Measurements from ENCODE around the gene RASL11A.
"Not testable (repeated sequence)": the region's sequence is repeated elsewhere in the genome, so short reads cannot be mapped to it uniquely, and the experiment has no call there.

Gene RASL11A, protein sequence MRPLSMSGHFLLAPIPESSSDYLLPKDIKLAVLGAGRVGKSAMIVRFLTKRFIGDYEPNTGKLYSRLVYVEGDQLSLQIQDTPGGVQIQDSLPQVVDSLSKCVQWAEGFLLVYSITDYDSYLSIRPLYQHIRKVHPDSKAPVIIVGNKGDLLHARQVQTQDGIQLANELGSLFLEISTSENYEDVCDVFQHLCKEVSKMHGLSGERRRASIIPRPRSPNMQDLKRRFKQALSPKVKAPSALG

DNA sequence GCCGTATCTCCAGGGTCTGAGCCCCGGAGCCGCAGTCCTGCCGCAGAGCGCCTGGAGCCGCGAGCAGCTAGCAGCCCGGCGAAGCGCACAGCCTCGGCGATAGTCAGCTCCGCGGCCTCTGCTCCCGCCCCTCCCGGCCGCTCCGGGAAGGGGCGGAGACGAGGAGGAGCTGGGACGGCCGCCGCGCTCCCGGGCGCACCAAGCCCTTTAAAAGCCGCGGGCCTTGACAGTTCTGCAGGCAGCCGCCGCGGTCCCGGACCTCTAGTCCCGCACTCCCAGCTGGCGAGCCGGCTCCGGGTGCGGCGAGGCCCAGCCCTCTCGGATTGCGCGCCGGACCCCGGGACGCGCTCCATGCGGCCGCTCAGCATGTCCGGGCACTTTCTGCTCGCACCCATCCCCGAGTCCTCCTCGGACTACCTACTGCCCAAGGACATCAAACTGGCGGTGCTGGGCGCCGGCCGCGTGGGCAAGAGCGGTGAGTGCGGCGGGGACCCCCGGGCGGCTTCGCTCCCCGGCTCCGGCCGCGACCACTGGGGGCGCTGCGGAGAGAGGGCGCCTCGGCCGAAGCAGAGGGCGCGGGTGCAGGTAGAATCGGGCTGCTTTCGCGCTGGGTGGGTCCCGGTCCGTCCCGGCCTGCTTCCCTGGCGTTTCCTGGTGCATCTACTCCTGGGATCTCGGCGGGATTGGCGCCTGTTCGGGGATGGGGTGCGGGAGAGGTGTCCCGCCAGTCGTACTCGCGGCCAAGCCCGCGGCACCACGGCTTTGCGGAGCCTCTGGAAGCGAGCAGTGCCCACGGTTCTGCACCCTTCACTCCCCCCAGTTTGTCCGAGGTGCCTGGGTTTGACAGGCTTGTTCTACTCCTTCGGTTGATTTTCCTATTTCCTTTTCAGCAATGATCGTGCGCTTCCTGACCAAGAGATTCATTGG, at the start of gene RASL11A:
Gene RASL11A, plus strand, starts transcription at position 237 of the 927 bp plus-strand sequence. Its CDS starts 115 bp downstream, at position 352.
- FAIRE-seq, result no peak
- peak; percentile 62 for DNase-seq (ENCODE audit: low spot score)

DNA sequence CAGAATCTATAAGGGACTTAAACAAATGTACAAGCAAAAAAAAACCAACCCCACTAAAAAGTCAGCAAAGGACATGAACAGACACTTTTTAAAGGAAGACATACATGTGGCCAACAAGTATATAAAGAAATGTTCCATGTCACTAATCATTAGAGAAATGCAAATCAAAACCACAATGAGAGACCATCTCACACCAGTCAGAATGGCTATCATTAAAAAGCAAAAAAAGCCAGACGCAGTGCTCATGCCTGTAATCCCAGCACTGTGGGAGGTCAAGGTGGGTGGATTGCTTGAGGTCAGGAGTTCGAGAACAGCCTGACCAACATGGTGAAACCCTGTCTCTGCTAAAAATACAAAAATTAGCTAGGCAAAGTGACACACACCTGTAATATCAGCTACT, 48.5 kb upstream of the RASL11A start:
- not testable (repeated sequence) for FAIRE-seq; DNase-seq (ENCODE audit: low spot score)

DNA sequence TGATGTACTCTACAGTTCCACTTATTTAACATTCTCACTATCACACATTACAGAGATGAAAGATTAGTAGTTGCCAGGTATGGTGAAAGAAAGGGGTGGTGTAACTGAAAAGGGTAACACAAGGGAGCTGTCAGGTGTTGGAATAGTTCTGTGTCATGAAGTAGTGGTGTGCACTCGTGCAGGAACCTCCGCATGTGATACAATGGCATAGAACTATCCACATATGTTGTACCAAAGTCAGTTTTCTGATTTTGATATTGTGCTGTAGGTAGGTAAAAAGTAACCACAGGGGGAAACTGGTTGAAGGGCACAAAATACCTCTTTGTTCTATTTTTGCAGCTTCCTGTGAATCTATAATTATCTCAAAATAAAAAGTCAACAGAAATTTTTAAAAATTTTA, 43.6 kb upstream of the RASL11A start:
- FAIRE-seq (no peak), DNase-seq (ENCODE audit: low spot score) (no peak)

DNA sequence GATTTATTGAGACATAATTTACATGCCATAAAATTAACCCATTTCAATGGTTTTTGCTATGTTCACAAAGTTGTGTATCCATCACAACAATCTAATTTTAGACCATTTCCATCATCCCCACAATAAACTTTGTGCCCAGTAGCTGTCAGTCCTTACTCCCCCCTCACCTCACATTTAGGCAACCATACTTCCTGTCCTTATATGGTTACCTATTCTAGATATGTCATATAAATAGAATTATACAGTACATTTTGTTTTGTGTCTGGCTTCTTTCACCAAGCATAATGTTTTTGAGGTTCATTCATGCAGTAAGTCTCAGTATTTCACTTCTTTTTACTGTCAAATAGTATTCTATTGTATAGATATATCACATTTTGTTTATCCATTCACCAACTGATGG, 42.5 kb upstream of the RASL11A start:
- DNase-seq (ENCODE audit: low spot score), result no peak
- FAIRE-seq, result no peak

DNA sequence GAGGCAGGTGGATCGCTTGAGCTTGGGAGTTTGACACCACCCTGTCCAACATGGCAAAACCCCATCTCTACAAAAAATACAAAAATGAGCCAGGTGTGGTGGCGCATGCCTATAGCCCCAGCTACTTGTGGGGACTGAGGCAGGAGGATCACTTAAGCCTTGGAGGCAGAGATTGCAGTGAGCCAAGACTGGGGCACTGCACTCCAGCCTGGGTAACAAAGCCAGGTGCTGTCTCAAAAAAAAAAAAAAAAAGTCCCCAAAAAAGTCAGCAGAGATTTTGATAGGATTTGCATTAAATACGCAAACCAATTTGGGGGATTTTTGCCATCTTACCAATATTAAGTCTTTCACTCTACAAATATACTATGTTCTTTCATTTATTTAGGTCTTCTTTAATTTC, 41.0 kb upstream of the RASL11A start:
- FAIRE-seq (no peak), DNase-seq (ENCODE audit: low spot score) (no peak)

DNA sequence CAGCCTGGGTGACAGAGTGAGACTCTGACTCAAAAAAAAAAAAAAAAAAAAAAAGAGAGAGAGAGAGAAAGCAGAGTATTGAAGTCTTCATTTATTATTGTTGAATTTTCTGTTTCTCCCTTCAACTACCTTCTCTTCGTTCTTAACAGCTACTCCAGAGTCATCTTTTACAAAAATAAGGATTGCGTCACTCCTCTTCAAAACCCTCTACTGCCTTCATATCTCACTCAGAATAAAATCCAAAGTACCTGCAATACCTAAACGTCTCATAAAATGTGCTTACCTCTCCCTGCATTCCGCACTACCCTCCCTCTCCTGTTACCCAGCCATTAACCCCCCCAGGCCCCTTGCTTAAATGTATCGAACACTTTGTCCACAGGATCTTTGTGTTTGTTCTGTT, 36.7 kb upstream of the RASL11A start:
- no peak for FAIRE-seq
- no peak for DNase-seq (ENCODE audit: low spot score)

DNA sequence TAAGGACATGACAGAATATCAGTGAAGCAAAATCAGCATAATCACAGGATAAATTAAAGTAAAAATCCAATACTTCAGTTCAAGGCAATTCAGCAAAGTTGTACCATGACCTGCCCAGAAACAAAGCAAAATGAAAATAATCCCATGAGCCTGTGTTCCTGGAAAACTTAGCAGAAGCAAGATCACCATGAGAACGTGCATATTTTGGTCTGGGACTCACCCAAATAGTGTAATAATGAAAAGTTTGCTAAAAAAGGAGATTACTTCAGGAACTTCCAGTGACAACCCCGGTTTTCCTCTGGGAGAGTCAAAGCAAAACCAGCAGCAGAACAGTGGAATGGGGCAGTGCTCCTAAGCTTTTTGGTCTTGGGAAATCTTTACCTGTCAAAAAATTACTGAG, 34.2 kb upstream of the RASL11A start:
- FAIRE-seq (no peak), DNase-seq (ENCODE audit: low spot score) (no peak)

DNA sequence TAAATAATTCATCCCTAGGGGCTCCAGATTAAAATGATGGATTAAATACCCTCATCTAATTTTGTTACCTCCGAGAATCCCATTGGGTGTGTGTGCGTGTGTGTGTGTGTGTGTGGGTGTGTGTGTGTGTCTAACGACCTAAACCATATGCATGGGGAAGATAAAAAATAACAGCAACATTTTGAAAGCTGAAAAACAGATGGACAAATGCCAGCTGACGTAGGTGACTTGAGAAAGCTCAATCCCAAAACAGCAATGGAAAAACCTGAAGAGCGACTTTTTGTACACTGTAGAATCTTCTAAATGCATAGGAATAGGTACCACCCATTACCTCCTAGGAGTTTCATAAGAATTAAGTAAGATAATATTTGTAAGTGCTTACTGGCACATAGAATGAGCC, 27.9 kb upstream of the RASL11A start:
- DNase-seq (ENCODE audit: low spot score) (no peak), FAIRE-seq (no peak)

DNA sequence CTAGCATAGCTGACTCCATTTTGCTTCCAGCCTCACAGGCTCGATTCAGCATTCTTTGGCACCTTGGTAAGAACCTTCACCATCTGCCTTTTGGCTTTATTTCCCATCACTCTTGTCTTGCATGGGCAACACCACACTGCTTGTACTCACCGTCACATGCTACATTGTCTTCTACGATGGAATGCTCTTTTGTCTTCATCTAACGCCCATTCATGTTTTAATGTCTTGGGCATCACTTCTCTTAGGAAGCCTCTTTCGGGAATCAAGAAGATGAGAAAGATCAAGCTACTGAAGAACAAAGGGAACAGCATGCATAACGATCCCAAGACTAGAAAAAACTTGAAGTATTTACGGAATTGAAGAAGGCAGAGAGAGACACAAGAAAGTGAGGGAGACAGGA, 25.0 kb upstream of the RASL11A start:
- FAIRE-seq, result no peak

DNA sequence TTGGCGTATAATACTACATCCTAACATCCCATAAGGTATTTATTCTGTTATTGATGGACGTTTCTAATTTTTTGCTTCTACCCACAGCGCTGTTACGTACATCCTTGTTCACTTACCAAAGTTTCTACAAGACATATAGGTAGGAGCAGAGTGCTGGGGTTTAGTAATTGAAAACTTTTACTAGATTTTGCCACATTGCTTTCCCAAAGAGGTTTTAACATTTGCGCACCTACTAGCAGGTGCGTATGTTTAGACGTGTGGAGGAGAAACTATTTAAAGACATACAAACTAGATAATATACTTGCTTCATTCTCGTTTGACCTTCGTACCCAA, 19.8 kb upstream of the RASL11A start:
- no peak for DNase-seq (ENCODE audit: low spot score)
- no peak for FAIRE-seq

More for the DNA sequence above, 25.0 kb upstream of the RASL11A start:
- no peak for DNase-seq (ENCODE audit: low spot score)

DNA sequence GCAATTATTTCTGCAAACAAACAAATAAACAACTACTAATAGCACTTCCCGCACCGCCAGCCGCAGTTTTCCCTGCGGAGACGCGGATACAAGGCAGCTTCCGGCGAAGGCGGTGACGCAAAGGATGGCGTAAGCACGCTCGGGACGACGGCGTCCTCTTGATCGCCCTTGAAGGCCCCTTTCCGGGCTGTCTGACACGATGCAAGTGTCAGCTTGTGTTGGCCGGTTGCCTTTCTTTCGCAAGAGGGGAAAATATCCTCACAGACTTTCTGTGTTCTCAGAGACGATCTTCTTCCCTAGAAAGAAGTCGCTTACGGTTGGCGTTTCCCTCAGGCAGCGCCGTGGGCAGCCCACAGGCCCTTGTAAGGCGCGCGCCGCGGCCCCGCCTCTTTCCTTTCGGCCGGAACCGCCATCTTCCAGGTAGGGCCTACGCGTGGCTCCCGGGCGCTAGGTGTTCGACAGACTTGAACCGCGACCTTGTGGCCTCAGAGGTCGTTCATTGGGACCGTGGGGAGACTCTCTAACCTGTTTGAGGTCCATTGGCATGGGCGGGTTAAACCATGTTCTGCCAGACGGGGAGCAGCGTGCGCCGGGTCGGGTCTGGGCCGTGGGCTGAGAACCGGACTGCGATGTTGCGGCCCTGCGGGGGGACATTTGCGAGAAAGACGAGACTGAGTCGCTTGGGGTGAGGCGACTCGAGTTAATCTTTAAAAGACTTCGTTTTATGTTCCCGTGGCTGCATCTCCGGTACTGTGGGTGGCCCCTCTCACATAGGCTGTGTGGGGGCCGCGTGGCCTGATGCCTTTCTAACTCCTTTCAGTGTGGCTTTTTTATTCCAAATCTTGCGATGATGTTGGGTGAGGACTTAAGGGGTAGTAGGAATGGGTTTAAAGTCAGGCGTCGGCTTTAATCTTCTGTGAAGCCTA, 19.2 kb upstream of the RASL11A start, which contains the start of gene RPL21:
Gene RPL21, plus strand, starts transcription at position 393 of the 926 bp plus-strand sequence. CDS start 2,219 bp downstream, outside the sequence.
- DNase-seq (ENCODE audit: low spot score) (peak; percentile 78), FAIRE-seq (peak; percentile 52)

DNA sequence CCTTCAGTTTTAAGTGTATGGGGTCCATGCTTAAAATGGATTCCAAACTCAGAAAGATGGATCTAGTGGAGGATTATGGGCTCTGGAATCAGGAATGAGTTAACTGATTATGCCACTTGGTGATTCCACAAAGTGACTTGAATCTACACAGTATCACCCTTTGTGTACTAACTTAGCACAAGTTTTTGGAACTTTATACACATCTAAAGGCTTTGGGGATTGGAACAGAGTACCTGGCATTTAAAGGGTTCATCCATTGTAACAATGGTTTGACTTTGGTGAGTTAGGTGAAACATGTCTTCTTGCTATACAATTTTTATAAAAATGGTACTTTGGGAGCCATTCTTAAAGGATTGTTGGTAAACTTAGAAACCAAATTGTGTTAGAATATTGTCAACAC, 18.2 kb upstream of the RASL11A start:
- no peak for DNase-seq (ENCODE audit: low spot score)
- no peak for FAIRE-seq

DNA sequence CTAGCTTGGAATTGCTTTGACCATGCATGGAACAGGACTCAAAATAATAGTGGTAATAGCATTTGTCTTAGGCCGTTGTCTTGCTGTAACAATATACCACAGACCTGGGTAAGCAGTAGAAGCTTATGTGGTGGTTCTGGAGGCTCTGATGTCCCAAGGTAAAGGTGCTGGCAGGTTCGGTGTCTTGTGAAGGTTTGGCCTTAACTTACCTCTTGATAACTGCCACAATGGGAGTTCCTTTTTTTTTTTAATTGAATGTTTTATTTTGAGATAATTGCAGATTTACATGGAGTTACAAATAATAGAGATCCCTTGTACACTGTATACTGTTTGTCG, 13.4 kb upstream of the RASL11A start:
- DNase-seq (ENCODE audit: low spot score) (no peak), FAIRE-seq (no peak)

DNA sequence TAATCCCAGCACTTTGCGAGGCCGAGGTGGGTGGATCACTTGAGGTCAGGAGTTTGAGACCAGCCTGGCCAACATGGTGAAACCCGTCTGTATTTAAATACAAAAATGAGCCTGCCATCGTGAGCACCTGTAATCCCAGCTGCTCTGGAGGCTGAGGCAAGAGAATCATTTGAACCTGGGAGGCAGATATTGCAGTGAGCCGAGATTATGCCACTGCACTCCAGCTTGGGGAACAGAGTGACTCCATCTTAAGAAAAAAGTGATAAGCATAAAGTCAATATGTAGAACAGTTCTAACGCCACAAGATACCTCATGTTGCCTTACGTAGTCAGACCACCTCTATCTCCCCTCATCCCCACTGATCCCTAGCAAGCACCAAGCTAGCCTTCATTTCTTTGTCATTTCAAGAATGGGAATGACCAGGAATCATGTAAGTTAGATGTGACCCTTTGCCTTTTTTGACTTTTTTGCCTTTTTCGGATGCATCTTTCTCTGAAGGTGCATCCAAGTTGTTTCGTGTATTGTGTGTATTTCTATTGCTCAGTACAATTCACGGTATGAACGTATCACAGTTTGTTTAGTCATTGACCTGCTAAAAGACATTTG, 12.9 kb upstream of the RASL11A start:
- no peak for FAIRE-seq

DNA sequence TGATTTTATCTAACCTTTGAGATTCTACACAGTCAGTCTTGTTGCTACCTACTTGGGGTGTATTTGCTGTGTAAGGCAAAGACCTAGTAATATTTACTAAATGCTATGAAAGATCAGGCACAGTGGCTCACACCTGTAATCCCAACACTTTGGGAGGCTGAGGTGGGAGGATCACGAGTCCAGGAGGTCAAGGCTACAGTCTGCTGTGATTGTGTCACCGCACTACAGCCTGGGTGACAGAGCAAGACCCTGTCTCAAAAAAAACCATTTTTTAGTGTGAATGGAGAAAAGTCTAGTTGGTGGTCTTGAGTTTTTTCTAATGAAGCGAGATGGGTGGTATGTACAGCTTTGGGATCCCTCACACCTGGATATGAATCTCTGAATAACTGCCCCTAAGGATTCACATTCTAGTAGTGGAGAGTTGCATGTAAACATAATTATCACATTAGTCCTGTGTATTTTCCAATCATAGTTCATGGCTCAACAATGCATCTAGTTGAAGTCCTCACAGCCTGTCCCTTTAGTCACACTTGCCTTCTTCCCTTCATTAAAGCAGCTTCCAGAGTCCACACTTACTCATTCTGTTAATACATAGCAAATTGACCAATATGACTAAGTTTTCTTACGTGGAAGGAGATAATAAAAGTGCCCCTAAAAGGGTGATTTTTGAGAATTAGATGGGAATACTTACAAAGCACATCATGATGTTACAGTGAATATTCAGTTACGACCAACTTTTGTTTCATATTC, 11.8 kb upstream of the RASL11A start:
- DNase-seq (ENCODE audit: low spot score) (no peak), FAIRE-seq (no peak)

More for the DNA sequence above, 12.9 kb upstream of the RASL11A start:
- DNase-seq (ENCODE audit: low spot score), result no peak

DNA sequence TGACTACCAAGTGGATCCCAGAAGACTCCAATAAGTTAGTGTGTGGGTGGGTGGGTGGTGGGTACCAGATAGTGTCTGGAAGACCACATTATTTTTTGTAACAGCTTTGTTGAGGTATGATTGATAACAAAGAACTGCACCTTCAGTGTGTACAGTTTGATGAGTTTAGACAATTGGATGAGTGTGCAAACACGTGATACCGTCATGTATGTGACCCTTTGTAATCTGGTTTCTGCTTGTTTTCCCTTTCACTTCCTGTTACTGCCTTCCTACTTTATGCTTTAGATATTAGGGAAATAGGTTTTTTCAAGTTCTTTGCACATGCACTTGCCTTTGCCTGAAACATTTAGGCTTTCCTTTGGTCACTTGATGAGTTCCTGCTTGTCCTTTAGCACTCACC, 10.8 kb upstream of the RASL11A start:
- DNase-seq (ENCODE audit: low spot score), result no peak
- FAIRE-seq, result no peak

DNA sequence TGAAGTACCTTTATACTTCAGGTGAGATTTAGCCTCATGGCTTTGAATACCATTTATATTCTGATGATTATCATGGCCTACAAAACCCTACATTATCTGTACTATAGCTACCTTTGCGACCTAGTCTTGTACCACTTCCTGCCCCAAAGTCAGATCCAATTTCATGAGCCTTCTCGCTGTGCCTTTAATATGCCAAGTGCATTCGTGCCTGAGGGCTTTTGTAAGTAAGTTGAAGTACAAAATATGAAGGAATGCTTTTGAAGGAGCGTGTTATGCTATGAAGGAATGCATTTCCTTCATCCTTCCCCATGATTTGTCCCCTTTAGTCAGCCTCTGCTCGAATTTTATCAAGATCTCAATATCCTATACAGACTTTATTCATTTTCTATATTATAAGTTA, 9.2 kb upstream of the RASL11A start:
- FAIRE-seq (no peak), DNase-seq (ENCODE audit: low spot score) (no peak)

DNA sequence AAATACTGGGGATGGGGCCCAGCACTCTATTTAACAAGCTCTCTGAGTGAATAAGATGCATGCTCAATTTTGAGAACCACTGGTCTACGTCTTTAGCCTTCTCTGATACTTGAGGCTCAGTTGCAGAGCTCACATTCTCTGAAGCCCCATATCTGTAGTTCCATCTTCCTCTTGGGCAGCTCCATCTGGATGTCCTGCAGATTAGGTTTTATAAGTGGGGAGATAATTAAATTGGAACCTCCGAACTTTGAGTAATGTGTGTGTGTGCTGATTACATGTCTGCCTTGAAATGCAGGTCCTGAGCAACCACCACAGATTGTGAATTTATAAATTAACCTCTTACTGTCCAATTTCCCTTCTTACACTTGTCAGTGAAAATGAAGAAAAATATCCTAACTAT, 7.2 kb upstream of the RASL11A start:
- FAIRE-seq, result no peak
- DNase-seq (ENCODE audit: low spot score), result no peak

DNA sequence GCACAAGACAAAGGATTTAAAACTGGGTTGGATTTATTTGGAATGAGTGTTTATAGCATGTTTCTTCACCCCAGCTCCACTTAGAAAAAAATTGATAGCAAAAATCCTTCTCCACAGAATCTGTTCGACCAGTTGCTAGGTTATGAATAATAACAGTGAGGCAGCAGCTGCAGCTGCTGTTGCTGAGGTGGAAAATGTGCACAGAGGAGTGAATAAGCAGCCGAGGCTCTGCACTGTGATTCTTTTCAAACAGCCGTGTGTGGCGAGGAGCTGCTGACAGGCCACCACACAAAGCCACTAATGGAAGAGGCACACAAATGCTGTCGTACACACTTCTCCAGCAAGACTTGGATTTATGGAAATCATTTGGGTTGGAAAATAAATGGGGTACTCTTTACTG, 6.4 kb upstream of the RASL11A start:
- DNase-seq (ENCODE audit: low spot score) (no peak), FAIRE-seq (no peak)

DNA sequence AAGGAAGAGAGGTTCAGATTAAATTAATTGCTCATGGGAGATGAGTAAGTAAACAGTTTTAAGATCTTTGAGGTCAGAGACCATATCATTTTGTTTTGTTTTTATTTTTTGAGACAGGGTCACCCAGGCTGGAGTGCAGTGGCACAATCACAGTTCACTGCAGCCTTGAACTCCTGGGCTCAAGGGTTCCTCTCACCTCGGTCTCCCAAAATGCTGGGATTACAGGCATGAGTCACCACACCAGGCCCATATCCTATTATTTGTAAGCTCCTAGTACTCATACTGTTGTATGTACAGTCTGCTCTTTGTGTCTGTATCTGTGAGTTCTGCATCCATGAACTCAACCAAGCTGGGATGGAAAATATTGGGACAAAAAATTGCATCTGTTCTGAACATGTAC, 6.0 kb upstream of the RASL11A start:
- no peak for DNase-seq (ENCODE audit: low spot score)
- no peak for FAIRE-seq

DNA sequence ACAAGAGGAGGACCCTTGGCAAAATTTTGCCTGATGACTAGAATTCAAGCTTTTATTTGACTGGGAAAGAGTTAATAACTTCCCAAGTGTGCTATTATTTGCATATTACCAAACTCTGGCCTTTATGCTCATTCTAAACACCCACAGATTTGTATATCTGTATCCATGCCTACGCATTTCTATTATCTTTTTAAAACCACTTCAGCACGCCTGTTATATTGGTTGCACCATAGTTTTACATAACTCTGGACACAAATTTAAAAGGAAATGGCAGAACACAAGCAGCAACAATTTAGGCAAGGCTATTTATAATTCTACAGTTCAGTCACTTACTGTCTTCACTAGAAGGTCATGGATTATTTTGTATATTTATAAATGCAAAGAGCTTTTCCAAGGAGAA, 3.7 kb upstream of the RASL11A start:
- no peak for FAIRE-seq
- no peak for DNase-seq (ENCODE audit: low spot score)
